HFFc6 (cell line): Measurements from ENCODE around the gene ETFA. TPM values are rescaled to one million over a fixed set of nuclear protein-coding genes. Genes with fewer than 3 reads are reported as not detected.

Source experiments
- DNase-seq: peaks from one replicate; pipeline ENCODE4 v3.0.0-alpha.2; 2018
- H3K27ac Mint-ChIP-seq: 2 replicates; pipeline ENCODE4 v1.8.0; 2020; ENCODE audit warnings: mild to moderate bottlenecking, mixed read lengths
- H3K27me3 Mint-ChIP-seq: 2 replicates; pipeline ENCODE4 v1.8.0; 2021; ENCODE audit warnings: mild to moderate bottlenecking, moderate library complexity, mixed read lengths; ENCODE audit not compliant: insufficient read depth
- H3K36me3 Mint-ChIP-seq: 2 replicates; pipeline ENCODE4 v1.8.0; 2021; ENCODE audit warnings: low read depth, mixed read lengths
- H3K4me1 Mint-ChIP-seq: 2 replicates; pipeline ENCODE4 v1.8.0; 2020; ENCODE audit warnings: low read depth, mixed read lengths
- H3K4me3 Mint-ChIP-seq: 2 replicates; pipeline ENCODE4 v1.8.0; 2020; ENCODE audit warnings: mild to moderate bottlenecking, moderate library complexity, mixed read lengths
- H3K9me3 Mint-ChIP-seq: 2 replicates; pipeline ENCODE4 v1.8.0; 2020; ENCODE audit warnings: mild to moderate bottlenecking, mixed read lengths
- CTCF ChIP-seq: fragments of 200-600 bp; sonication (generic); IDR thresholded peaks from 2 replicates; pipeline ENCODE4 v1.5.0; 2021; ENCODE audit warnings: antibody characterized with exemption, mild to moderate bottlenecking
- total RNA-seq, 6 experiments: library from RNA; stranded (reverse); fragmentation: NEBNext Ultra II Directional; extraction: Animal tissue kit (Norgen Biotek cat#: 25700); gene quantifications; 2 replicates in 1 of 6; 3 replicates in 5 of 6; pipeline ENCODE4 v1.2.3, GENCODE V29; 2021

The ETFA gene
- total RNA-seq, 6 experiments from 2014 or later: 127 to 161 (median 146) TPM

GRCh38 chr15:76342058-76342381, 30.8 kb upstream of the ETFA start:
- H3K4me3 Mint-ChIP-seq: no peak overlapping the region
- no peak overlapping the region for H3K27ac Mint-ChIP-seq
- H3K4me1 Mint-ChIP-seq: peaks cover 37% of the 10 kb centered on the region
- TF ChIP-seq CTCF: no peak
- peaks cover 21% of the 10 kb centered on the region for H3K36me3 Mint-ChIP-seq
- H3K27me3 Mint-ChIP-seq: peaks cover 2% of the 10 kb centered on the region
- no peak for DNase-seq
- no peaks in the 10 kb centered on the region for H3K9me3 Mint-ChIP-seq

- H3K27ac Mint-ChIP-seq: no peak overlapping the region
- TF ChIP-seq CTCF: no peak
- peaks cover 37% of the 10 kb centered on the region for H3K4me1 Mint-ChIP-seq
- H3K36me3 Mint-ChIP-seq: peaks cover 21% of the 10 kb centered on the region
- no peak for DNase-seq
- H3K4me3 Mint-ChIP-seq: no peak overlapping the region
- no peaks in the 10 kb centered on the region for H3K9me3 Mint-ChIP-seq
- H3K27me3 Mint-ChIP-seq: peaks cover 5% of the 10 kb centered on the region
Observed at GRCh38 chr15:76341366-76342057, 30.2 kb upstream of the ETFA start.

GRCh38 chr15:76340803-76341365, 29.6 kb upstream of the ETFA start:
- Mint-ChIP-seq H3K9me3 (no peaks in the 10 kb centered on the region), H3K27me3 (peaks cover 5% of the 10 kb centered on the region), H3K4me3 (no peak overlapping the region), H3K36me3 (peaks cover 21% of the 10 kb centered on the region), H3K27ac (no peak overlapping the region), H3K4me1 (peaks cover 38% of the 10 kb centered on the region)
- no peak for TF ChIP-seq CTCF
- DNase-seq: no peak

GRCh38 chr15:76340198-76340802, 29.0 kb upstream of the ETFA start:
- Mint-ChIP-seq H3K27ac (peak overlapping the region; percentile 83), H3K36me3 (peaks cover 21% of the 10 kb centered on the region), H3K4me3 (peak overlapping the region; percentile 97), H3K9me3 (no peaks in the 10 kb centered on the region), H3K4me1 (peaks cover 38% of the 10 kb centered on the region), H3K27me3 (peaks cover 5% of the 10 kb centered on the region; the same call in 1 of the 2 replicates)
- peak; percentile 13 for DNase-seq
- no peak for TF ChIP-seq CTCF

GRCh38 chr15:76339305-76340197, 28.3 kb upstream of the ETFA start:
- TF ChIP-seq CTCF: no peak
- Mint-ChIP-seq H3K27me3 (peaks cover 5% of the 10 kb centered on the region; the same call in 1 of the 2 replicates), H3K4me3 (peak overlapping the region; percentile 97), H3K36me3 (peaks cover 21% of the 10 kb centered on the region), H3K9me3 (no peaks in the 10 kb centered on the region), H3K27ac (peak overlapping the region; percentile 83), H3K4me1 (peaks cover 36% of the 10 kb centered on the region)
- peak; percentile 16 for DNase-seq
